HL-60 (cell line): ENCODE data around the gene IL2RA.

ENCODE experiments used
- DNase-seq, 2 experiments: peaks; one replicate each; pipeline ENCODE4 v3.0.0-alpha.2; 2010 to 2020; ENCODE audit warnings: low read depth in 1 of 2, low spot score in 1 of 2
- H3K27ac ChIP-seq: fragments of 250-450 bp; sonication (Bioruptor Pico); replicated peaks from 2 replicates; pipeline ENCODE4 v1.5.1; 2020; ENCODE audit warnings: mild to moderate bottlenecking, moderate library complexity
- H3K27me3 ChIP-seq: fragments of 250-450 bp; sonication (Bioruptor Pico); 2 replicates; pipeline ENCODE4 v1.5.1; 2021; ENCODE audit warnings: mild to moderate bottlenecking, moderate library complexity; ENCODE audit not compliant: insufficient read depth, poor library complexity, severe bottlenecking
- H3K4me3 ChIP-seq: replicated peaks from 2 replicates; pipeline ENCODE4 v1.5.1; 2011; ENCODE audit warnings: mild to moderate bottlenecking, control low read depth, low read length; ENCODE audit not compliant: insufficient read depth
- GABPA ChIP-seq: IDR thresholded peaks from 2 replicates; pipeline ENCODE4 v1.6.1; 2012; ENCODE audit warnings: low read depth
- POLR2AphosphoS5 ChIP-seq: IDR thresholded peaks from 2 replicates; pipeline ENCODE4 v1.6.1; 2012; ENCODE audit warnings: low read depth
- REST ChIP-seq: IDR thresholded peaks from 2 replicates; pipeline ENCODE4 v1.6.1; 2012; ENCODE audit warnings: low read depth; ENCODE audit not compliant: insufficient replicate concordance
- SPI1 ChIP-seq: IDR thresholded peaks from 2 replicates; pipeline ENCODE4 v1.6.1; 2012; ENCODE audit warnings: low read depth, mild to moderate bottlenecking, borderline replicate concordance
- TF ChIP-seq, protein P1 (sequence below): IDR thresholded peaks from one replicate; pipeline ENCODE4 v1.5.1; 2011; ENCODE audit warnings: low read length, control low read depth, inconsistent platforms; ENCODE audit not compliant: insufficient read depth

The IL2RA gene

GRCh38 chr10:6002809-6003510, 59.2 kb downstream of the IL2RA start:
- no peak overlapping the region for H3K4me3 ChIP-seq
- no peaks in the 10 kb centered on the region for H3K27me3 ChIP-seq
- DNase-seq = no peak
- H3K27ac ChIP-seq = no peak overlapping the region
- TF ChIP-seq, protein P1, sequence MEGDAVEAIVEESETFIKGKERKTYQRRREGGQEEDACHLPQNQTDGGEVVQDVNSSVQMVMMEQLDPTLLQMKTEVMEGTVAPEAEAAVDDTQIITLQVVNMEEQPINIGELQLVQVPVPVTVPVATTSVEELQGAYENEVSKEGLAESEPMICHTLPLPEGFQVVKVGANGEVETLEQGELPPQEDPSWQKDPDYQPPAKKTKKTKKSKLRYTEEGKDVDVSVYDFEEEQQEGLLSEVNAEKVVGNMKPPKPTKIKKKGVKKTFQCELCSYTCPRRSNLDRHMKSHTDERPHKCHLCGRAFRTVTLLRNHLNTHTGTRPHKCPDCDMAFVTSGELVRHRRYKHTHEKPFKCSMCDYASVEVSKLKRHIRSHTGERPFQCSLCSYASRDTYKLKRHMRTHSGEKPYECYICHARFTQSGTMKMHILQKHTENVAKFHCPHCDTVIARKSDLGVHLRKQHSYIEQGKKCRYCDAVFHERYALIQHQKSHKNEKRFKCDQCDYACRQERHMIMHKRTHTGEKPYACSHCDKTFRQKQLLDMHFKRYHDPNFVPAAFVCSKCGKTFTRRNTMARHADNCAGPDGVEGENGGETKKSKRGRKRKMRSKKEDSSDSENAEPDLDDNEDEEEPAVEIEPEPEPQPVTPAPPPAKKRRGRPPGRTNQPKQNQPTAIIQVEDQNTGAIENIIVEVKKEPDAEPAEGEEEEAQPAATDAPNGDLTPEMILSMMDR = no peak
- TF ChIP-seq POLR2AphosphoS5 (no peak), SPI1 (no peak), GABPA (no peak), REST (no peak)

- no peak overlapping the region for H3K27ac ChIP-seq
- no peaks in the 10 kb centered on the region for H3K27me3 ChIP-seq
- H3K4me3 ChIP-seq = no peak overlapping the region
- no peak for TF ChIP-seq SPI1
- no peak for TF ChIP-seq POLR2AphosphoS5
- TF ChIP-seq GABPA = no peak
- DNase-seq = no peak
These were observed 62.6 kb downstream of the IL2RA start for GRCh38 chr10:5999440-6000165.

DNA sequence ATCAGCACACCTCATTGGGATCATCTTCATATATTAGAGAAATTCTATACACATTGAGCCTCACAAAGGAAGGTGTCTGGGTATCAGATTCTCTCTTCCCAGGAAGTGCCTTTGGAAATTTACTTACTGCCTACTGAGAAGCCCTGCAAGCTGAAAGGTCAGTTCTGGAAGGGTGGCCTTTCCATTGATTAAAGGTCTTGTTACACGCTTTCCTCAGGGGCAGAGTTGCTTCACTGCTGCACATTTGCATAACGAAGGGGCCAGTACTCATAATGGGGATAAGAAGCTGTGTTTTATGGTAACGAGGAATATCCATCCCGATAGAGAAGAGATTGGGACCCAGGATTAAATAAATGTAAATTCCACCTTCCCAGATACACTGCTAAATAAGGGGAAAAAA, 65.5 kb downstream of the IL2RA start:
- Histone ChIP-seq H3K4me3 (no peak overlapping the region), H3K27me3 (no peaks in the 10 kb centered on the region), H3K27ac (no peak overlapping the region)
- TF ChIP-seq POLR2AphosphoS5 (no peak), SPI1 (no peak), GABPA (no peak), REST (no peak)
- TF ChIP-seq, protein P1 = no peak
- no peak for DNase-seq

DNA sequence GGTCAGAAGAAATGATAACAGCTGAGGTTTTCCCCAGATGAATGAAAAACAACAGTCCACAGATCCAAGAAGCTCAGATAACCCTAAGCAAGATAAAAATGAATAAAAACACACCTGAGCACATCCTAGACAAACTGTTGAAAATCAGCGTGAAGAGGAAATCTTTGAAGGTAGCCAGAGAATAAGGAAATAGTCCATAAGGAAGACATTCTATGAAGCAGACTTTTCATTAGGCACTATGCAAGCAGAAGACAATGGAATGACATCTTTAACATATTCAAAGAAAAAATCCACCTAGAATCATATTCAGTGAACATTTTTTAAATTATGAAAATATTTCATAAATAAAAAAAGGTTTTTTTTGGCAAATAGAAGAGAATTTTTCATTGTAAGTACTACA, 69.8 kb downstream of the IL2RA start:
- TF ChIP-seq REST (no peak), POLR2AphosphoS5 (no peak), SPI1 (no peak), GABPA (no peak)
- TF ChIP-seq, protein P1 = no peak
- H3K27ac ChIP-seq = no peak overlapping the region

More for the DNA sequence above, 69.8 kb downstream of the IL2RA start:
- H3K27me3 ChIP-seq = no peaks in the 10 kb centered on the region
- no peak for DNase-seq
- no peak overlapping the region for H3K4me3 ChIP-seq
